ENCODE results near the gene TBR1. TPM values are rescaled to one million over a fixed set of nuclear protein-coding genes. Genes with fewer than 3 reads are reported as not detected.

TBR1 gene
- total and polyA plus RNA-seq, 4 donors, result under 0.01 TPM; not detected in 3

DNA sequence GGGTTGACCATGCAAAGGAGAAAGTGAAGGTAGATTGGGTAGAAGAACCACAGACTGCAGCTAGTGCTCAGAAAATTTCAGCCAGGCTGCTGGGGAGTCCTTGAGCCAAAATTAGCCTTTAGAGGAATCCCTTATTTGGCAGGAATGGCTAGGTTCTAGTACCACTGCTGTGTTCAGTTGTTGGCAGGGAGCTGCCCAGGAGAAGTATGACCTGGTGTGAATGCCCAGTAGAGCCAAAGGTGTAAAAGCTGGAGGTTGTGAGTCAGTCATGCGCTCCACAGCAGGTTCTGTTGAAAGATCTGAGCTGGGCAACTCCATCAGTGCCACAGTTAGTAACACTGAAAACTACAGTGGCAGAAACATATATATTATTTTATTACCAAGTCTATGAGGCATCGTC is 36.4 kb upstream of the TBR1 start:
- Histone ChIP-seq H3K36me3 (ENCODE audit: control insufficient read depth in 4 of 4, insufficient read depth in 3 of 4, low read depth in 1 of 4, low read length in 3 of 4) (peaks cover 0 to 1% (median 0%) of the 10 kb centered on the region in 4 donors), H3K9ac (ENCODE audit: low read depth in 1 of 2, low read length in 2 of 2) (no peak overlapping the region), H3K4me1 (ENCODE audit: control insufficient read depth in 4 of 4, insufficient read depth in 4 of 4, low read length in 3 of 4) (no peaks in the 10 kb centered on the region), H3K9me3 (ENCODE audit: control insufficient read depth in 4 of 4, low read length in 3 of 4) (no peaks in the 10 kb centered on the region), H3K27ac (ENCODE audit: low read depth in 1 of 2, low read length in 2 of 2) (no peak overlapping the region), H3K27me3 (ENCODE audit: control insufficient read depth in 4 of 4, insufficient read depth in 4 of 4, low read length in 3 of 4) (no peaks in the 10 kb centered on the region), H3K4me3 (ENCODE audit: low read depth in 1 of 3, low read length in 3 of 3) (no peak overlapping the region)
- TF ChIP-seq HNF4G (IDR thresholded peaks at IDR 0.05), result no peak
- TF ChIP-seq, protein P1, sequence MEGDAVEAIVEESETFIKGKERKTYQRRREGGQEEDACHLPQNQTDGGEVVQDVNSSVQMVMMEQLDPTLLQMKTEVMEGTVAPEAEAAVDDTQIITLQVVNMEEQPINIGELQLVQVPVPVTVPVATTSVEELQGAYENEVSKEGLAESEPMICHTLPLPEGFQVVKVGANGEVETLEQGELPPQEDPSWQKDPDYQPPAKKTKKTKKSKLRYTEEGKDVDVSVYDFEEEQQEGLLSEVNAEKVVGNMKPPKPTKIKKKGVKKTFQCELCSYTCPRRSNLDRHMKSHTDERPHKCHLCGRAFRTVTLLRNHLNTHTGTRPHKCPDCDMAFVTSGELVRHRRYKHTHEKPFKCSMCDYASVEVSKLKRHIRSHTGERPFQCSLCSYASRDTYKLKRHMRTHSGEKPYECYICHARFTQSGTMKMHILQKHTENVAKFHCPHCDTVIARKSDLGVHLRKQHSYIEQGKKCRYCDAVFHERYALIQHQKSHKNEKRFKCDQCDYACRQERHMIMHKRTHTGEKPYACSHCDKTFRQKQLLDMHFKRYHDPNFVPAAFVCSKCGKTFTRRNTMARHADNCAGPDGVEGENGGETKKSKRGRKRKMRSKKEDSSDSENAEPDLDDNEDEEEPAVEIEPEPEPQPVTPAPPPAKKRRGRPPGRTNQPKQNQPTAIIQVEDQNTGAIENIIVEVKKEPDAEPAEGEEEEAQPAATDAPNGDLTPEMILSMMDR (IDR thresholded peaks at IDR 0.05; ENCODE audit: low read depth, low read length, missing input control), result no peak
- no peak for TF ChIP-seq FOXA1 (IDR thresholded peaks at IDR 0.05)
- no peak for TF ChIP-seq YY1 (IDR thresholded peaks at IDR 0.05)
- TF ChIP-seq HNF4A (conservative IDR thresholded peaks at IDR 0.05), result no peak
- TF ChIP-seq TAF1 (conservative IDR thresholded peaks at IDR 0.05), result no peak
- TF ChIP-seq, protein P2, sequence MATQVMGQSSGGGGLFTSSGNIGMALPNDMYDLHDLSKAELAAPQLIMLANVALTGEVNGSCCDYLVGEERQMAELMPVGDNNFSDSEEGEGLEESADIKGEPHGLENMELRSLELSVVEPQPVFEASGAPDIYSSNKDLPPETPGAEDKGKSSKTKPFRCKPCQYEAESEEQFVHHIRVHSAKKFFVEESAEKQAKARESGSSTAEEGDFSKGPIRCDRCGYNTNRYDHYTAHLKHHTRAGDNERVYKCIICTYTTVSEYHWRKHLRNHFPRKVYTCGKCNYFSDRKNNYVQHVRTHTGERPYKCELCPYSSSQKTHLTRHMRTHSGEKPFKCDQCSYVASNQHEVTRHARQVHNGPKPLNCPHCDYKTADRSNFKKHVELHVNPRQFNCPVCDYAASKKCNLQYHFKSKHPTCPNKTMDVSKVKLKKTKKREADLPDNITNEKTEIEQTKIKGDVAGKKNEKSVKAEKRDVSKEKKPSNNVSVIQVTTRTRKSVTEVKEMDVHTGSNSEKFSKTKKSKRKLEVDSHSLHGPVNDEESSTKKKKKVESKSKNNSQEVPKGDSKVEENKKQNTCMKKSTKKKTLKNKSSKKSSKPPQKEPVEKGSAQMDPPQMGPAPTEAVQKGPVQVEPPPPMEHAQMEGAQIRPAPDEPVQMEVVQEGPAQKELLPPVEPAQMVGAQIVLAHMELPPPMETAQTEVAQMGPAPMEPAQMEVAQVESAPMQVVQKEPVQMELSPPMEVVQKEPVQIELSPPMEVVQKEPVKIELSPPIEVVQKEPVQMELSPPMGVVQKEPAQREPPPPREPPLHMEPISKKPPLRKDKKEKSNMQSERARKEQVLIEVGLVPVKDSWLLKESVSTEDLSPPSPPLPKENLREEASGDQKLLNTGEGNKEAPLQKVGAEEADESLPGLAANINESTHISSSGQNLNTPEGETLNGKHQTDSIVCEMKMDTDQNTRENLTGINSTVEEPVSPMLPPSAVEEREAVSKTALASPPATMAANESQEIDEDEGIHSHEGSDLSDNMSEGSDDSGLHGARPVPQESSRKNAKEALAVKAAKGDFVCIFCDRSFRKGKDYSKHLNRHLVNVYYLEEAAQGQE (IDR thresholded peaks at IDR 0.05), result no peak
- no peak for TF ChIP-seq RXRA (IDR thresholded peaks at IDR 0.05)
- no peak for TF ChIP-seq FOXA2 (IDR thresholded peaks at IDR 0.05)
- TF ChIP-seq, protein P3, sequence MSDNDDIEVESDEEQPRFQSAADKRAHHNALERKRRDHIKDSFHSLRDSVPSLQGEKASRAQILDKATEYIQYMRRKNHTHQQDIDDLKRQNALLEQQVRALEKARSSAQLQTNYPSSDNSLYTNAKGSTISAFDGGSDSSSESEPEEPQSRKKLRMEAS (IDR thresholded peaks at IDR 0.05), result no peak
- no peak for TF ChIP-seq EGR1 (IDR thresholded peaks at IDR 0.05; ENCODE audit: low read depth in 2 of 2)
- over 99% methylated on average over 2 of the region's 2 CpGs for WGBS
- no peak for DNase-seq (ENCODE audit: low spot score)

DNA sequence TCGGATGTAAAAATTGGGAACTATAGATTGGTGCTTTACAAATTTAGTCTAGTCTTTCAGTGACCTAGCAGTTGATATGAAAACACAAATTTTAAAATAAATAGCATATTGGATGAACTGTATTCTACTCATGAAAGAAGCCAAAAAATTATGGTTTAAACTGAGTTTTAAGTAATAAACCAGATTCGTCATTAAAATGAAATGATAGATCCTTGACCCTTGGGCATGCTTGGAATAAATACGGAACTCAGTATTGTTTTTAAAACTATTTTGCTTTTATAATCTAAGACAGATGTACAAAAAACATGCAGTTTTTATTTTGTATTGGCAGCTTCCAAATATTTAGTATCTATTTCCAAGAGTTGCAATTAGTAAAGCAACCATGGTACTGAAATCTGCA is 34.6 kb upstream of the TBR1 start:
- Histone ChIP-seq H3K4me3 (ENCODE audit: low read depth in 1 of 3, low read length in 3 of 3) (no peak overlapping the region), H3K9ac (ENCODE audit: low read depth in 1 of 2, low read length in 2 of 2) (no peak overlapping the region), H3K4me1 (ENCODE audit: control insufficient read depth in 4 of 4, insufficient read depth in 4 of 4, low read length in 3 of 4) (no peaks in the 10 kb centered on the region), H3K36me3 (ENCODE audit: control insufficient read depth in 4 of 4, insufficient read depth in 3 of 4, low read depth in 1 of 4, low read length in 3 of 4) (peaks cover 0 to 1% (median 0%) of the 10 kb centered on the region in 4 donors), H3K27me3 (ENCODE audit: control insufficient read depth in 4 of 4, insufficient read depth in 4 of 4, low read length in 3 of 4) (no peaks in the 10 kb centered on the region), H3K27ac (ENCODE audit: low read depth in 1 of 2, low read length in 2 of 2) (no peak overlapping the region), H3K9me3 (ENCODE audit: control insufficient read depth in 4 of 4, low read length in 3 of 4) (no peaks in the 10 kb centered on the region)
- DNase-seq (ENCODE audit: low spot score), result no peak
- TF ChIP-seq RAD21 (IDR thresholded peaks at IDR 0.05) (no peak), JUND (IDR thresholded peaks at IDR 0.05) (no peak), YY1 (IDR thresholded peaks at IDR 0.05) (no peak), NR2F2 (IDR thresholded peaks at IDR 0.05) (no peak), HNF4G (IDR thresholded peaks at IDR 0.05) (no peak), FOXA2 (IDR thresholded peaks at IDR 0.05) (no peak), HNF4A (conservative IDR thresholded peaks at IDR 0.05) (no peak), EGR1 (IDR thresholded peaks at IDR 0.05; ENCODE audit: low read depth in 2 of 2) (no peak)
- TF ChIP-seq, protein P1 (IDR thresholded peaks at IDR 0.05; ENCODE audit: low read depth, low read length, missing input control), result no peak
- TF ChIP-seq, protein P4, sequence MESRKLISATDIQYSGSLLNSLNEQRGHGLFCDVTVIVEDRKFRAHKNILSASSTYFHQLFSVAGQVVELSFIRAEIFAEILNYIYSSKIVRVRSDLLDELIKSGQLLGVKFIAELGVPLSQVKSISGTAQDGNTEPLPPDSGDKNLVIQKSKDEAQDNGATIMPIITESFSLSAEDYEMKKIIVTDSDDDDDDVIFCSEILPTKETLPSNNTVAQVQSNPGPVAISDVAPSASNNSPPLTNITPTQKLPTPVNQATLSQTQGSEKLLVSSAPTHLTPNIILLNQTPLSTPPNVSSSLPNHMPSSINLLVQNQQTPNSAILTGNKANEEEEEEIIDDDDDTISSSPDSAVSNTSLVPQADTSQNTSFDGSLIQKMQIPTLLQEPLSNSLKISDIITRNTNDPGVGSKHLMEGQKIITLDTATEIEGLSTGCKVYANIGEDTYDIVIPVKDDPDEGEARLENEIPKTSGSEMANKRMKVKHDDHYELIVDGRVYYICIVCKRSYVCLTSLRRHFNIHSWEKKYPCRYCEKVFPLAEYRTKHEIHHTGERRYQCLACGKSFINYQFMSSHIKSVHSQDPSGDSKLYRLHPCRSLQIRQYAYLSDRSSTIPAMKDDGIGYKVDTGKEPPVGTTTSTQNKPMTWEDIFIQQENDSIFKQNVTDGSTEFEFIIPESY (IDR thresholded peaks at IDR 0.05), result no peak
- TF ChIP-seq, protein P2 (IDR thresholded peaks at IDR 0.05), result no peak
- WGBS, result 93% methylated on average over 3 of the region's 3 CpGs

Measured in liver (tissue), 9 donors.